IMR-90 (cell line): Measurements from ENCODE around the gene COL5A1. TPM values are rescaled to one million over a fixed set of nuclear protein-coding genes. Genes with fewer than 3 reads are reported as not detected.

Experiments
- ATAC-seq: fragments of 200-7000 bp; cut with Tn5 transposase; 2 replicates; pipeline ENCODE4 v1.9.1; 2020; ENCODE audit warnings: low read depth, mild to moderate bottlenecking, moderate library complexity
- BruUV-seq: library from RNA; stranded (reverse); fragments of 400-500 nt; replicated peaks from 2 replicates; lab custom pipeline; 2021; lab: Mats Ljungman, UMichigan
- CTCF ChIA-PET: fragments of 300-600 bp; formaldehyde crosslinking; extraction: SDS; loops from one replicate; lab custom pipeline; 2021; ENCODE audit warnings: antibody characterized with exemption; lab: Yijun Ruan, JAX
- POLR2A ChIA-PET: fragments of 300-600 bp; sonication (Branson Sonifier 250); formaldehyde crosslinking; loops from one replicate; lab custom pipeline; 2022; ENCODE audit warnings: antibody characterized with exemption; ENCODE audit not compliant: unreplicated experiment; lab: Charles Lee
- DNase-seq: peaks from one replicate; pipeline ENCODE4 v3.0.0; 2013
- H2AFZ ChIP-seq: replicated peaks from 2 replicates; pipeline ENCODE3; 2013; ENCODE audit warnings: low read length, mild to moderate bottlenecking; ENCODE audit not compliant: poor library complexity
- H2AK5ac ChIP-seq: 2 replicates; pipeline ENCODE4 v1.6.1; 2013; ENCODE audit warnings: low read depth, low read length, inconsistent platforms
- H2AK9ac ChIP-seq: replicated peaks from 2 replicates; pipeline ENCODE3; 2013; ENCODE audit warnings: mild to moderate bottlenecking, low read depth, low read length, moderate library complexity; ENCODE audit not compliant: poor library complexity
- H2BK120ac ChIP-seq: 2 replicates; pipeline ENCODE4 v1.6.1; 2013; ENCODE audit warnings: low read depth, low read length, inconsistent platforms
- H2BK15ac ChIP-seq: 3 replicates; pipeline ENCODE4 v1.6.1; 2013; ENCODE audit warnings: low read depth, low read length, inconsistent platforms
- H2BK20ac ChIP-seq: 2 replicates; pipeline ENCODE4 v1.6.1; 2013; ENCODE audit warnings: low read depth, mild to moderate bottlenecking, inconsistent platforms, low read length, moderate library complexity
- H2BK5ac ChIP-seq: 2 replicates; pipeline ENCODE4 v1.6.1; 2013; ENCODE audit warnings: mild to moderate bottlenecking, low read depth, low read length, inconsistent platforms; ENCODE audit not compliant: poor library complexity, severe bottlenecking
- H3K14ac ChIP-seq: replicated peaks from 2 replicates; pipeline ENCODE4 v1.6.1; 2013; ENCODE audit warnings: low read depth, low read length, inconsistent platforms
- H3K18ac ChIP-seq: 2 replicates; pipeline ENCODE4 v1.6.1; 2013; ENCODE audit warnings: low read depth, low read length, control low read depth
- H3K23ac ChIP-seq: 2 replicates; pipeline ENCODE4 v1.6.1; 2013; ENCODE audit warnings: low read depth, low read length, inconsistent platforms
- H3K27ac ChIP-seq: 2 replicates; pipeline ENCODE4 v1.5.1; 2013; ENCODE audit warnings: mild to moderate bottlenecking, control low read depth, low read length; ENCODE audit not compliant: insufficient read depth
- H3K27me3 ChIP-seq: 2 replicates; pipeline ENCODE4 v1.6.1; 2013; ENCODE audit warnings: low read length; ENCODE audit not compliant: control insufficient read depth, insufficient read depth
- H3K36me3 ChIP-seq: 2 replicates; pipeline ENCODE4 v1.6.1; 2013; ENCODE audit warnings: low read length, mixed read lengths; ENCODE audit not compliant: control insufficient read depth, insufficient read depth
- H3K4ac ChIP-seq: 2 replicates; pipeline ENCODE4 v1.6.1; 2013; ENCODE audit warnings: low read depth, low read length, inconsistent platforms
- H3K4me1 ChIP-seq: 2 replicates; pipeline ENCODE4 v1.6.1; 2013; ENCODE audit warnings: low read length, mixed read lengths; ENCODE audit not compliant: control insufficient read depth, insufficient read depth
- H3K4me2 ChIP-seq: 2 replicates; pipeline ENCODE4 v1.6.1; 2013; ENCODE audit warnings: low read depth, mild to moderate bottlenecking, control low read depth, low read length, moderate library complexity
- H3K4me3 ChIP-seq: 2 replicates; pipeline ENCODE4 v1.5.1; 2013; ENCODE audit warnings: low read depth, mild to moderate bottlenecking, control low read depth, low read length, moderate library complexity; ENCODE audit not compliant: insufficient read depth
- H3K56ac ChIP-seq: 2 replicates; pipeline ENCODE4 v1.6.1; 2013; ENCODE audit warnings: low read length, inconsistent platforms; ENCODE audit not compliant: insufficient read depth; ENCODE audit errors: extremely low read depth
- H3K79me1 ChIP-seq, 2 experiments: 2 replicates each; pipeline ENCODE4 v1.6.1; 2013; ENCODE audit warnings: low read length in 2 of 2, inconsistent platforms in 1 of 2, low read depth in 1 of 2
- H3K9ac ChIP-seq: 2 replicates; pipeline ENCODE4 v1.6.1; 2013; ENCODE audit warnings: low read depth, low read length, control low read depth
- H3K9me1 ChIP-seq: 2 replicates; pipeline ENCODE4 v1.6.1; 2013; ENCODE audit warnings: low read length, inconsistent platforms; ENCODE audit not compliant: insufficient read depth
- H3K9me3 ChIP-seq: 2 replicates; pipeline ENCODE4 v1.6.1; 2013; ENCODE audit warnings: low read length; ENCODE audit not compliant: control insufficient read depth, insufficient read depth
- H4K20me1 ChIP-seq: 2 replicates; pipeline ENCODE4 v1.6.1; 2013; ENCODE audit warnings: low read length, inconsistent platforms; ENCODE audit not compliant: insufficient read depth
- H4K5ac ChIP-seq: 2 replicates; pipeline ENCODE4 v1.6.1; 2013; ENCODE audit warnings: mild to moderate bottlenecking, low read depth, low read length, control low read depth
- H4K8ac ChIP-seq, 2 experiments: 2 replicates each; pipeline ENCODE4 v1.6.1; 2013; ENCODE audit warnings: low read depth in 2 of 2, low read length in 2 of 2, control low read depth in 1 of 2, inconsistent platforms in 1 of 2
- H4K91ac ChIP-seq: 2 replicates; pipeline ENCODE4 v1.6.1; 2013; ENCODE audit warnings: low read depth, low read length, inconsistent platforms; ENCODE audit not compliant: insufficient read depth
- BHLHE40 ChIP-seq: fragments of 150-350 bp; IDR thresholded peaks from 2 replicates; pipeline ENCODE4 v1.6.1; 2016; ENCODE audit warnings: mild to moderate bottlenecking, low read depth, low read length
- CEBPB ChIP-seq: IDR thresholded peaks from 2 replicates; pipeline ENCODE4 v1.6.1; 2012; ENCODE audit warnings: low read depth, low read length, improper control_type of control experiment
- CHD1 ChIP-seq: IDR thresholded peaks from 2 replicates; pipeline ENCODE4 v1.6.1; 2012; ENCODE audit warnings: low read depth, low read length, improper control_type of control experiment
- FOS ChIP-seq: fragments of 150-350 bp; IDR thresholded peaks from 2 replicates; pipeline ENCODE4 v1.6.1; 2016; ENCODE audit warnings: low read depth, low read length
- MAFK ChIP-seq: IDR thresholded peaks from 2 replicates; pipeline ENCODE4 v1.6.1; 2012; ENCODE audit warnings: low read depth, low read length, improper control_type of control experiment
- MAZ ChIP-seq: IDR thresholded peaks from 2 replicates; pipeline ENCODE4 v1.6.1; 2012; ENCODE audit warnings: low read depth, mild to moderate bottlenecking, low read length, improper control_type of control experiment, moderate library complexity, borderline replicate concordance
- WGBS, 2 experiments: methylation state at CpG; one replicate each; pipeline versions ENCODE4 v1.1.5 to v1.1.7; 2013; ENCODE audit warnings: missing lambda C conversion rate in 2 of 2; ENCODE audit not compliant: insufficient read length in 1 of 2; ENCODE audit errors: extremely low coverage in 2 of 2; 5-methylcytosine and 5-hydroxymethylcytosine counted together
- dilution Hi-C: fragments of 300-500 bp; cut with HindIII; formaldehyde crosslinking; loops from one replicate; pipeline ENCODE4 v1.14.3; 2018; ENCODE audit warnings: low sequenced_read_pairs; ENCODE audit not compliant: unreplicated experiment
- in situ Hi-C: fragments of 300-500 bp; cut with MboI; formaldehyde crosslinking; loops from 3 replicates; pipeline ENCODE4 v1.14.3; 2019; ENCODE audit warnings: low sequenced_read_pairs, inconsistent platforms, mixed read lengths
- intact Hi-C: fragments of 100-400 bp; cut with micrococcal nuclease; formaldehyde crosslinking; loops from 2 replicates; pipeline ENCODE4 v1.10.0; 2022
- polyA plus RNA-seq, 3 experiments: library from polyadenylated mRNA; depleted of rRNA; stranded (reverse); fragments of >200 nt; gene quantifications; 2 replicates each; pipeline ENCODE4 v1.2.3, GENCODE V29; 2012; ENCODE audit warnings: low replicate concordance in 1 of 3
- total RNA-seq: library from RNA; depleted of rRNA; stranded (reverse); fragments of >200 nt; gene quantifications from 2 replicates; pipeline ENCODE4 v1.2.3, GENCODE V29; 2012
- TF ChIP-seq, protein P1 (sequence below): fragments of 150-350 bp; IDR thresholded peaks from 2 replicates; pipeline ENCODE4 v1.6.1; 2017; ENCODE audit warnings: mild to moderate bottlenecking, antibody characterized with exemption, low read length, low read depth

Gene COL5A1
- total and polyA plus RNA-seq, 2 of the 4 experiments (the other 2 are of a cell fraction), result 19.2 to 173 TPM

DNA sequence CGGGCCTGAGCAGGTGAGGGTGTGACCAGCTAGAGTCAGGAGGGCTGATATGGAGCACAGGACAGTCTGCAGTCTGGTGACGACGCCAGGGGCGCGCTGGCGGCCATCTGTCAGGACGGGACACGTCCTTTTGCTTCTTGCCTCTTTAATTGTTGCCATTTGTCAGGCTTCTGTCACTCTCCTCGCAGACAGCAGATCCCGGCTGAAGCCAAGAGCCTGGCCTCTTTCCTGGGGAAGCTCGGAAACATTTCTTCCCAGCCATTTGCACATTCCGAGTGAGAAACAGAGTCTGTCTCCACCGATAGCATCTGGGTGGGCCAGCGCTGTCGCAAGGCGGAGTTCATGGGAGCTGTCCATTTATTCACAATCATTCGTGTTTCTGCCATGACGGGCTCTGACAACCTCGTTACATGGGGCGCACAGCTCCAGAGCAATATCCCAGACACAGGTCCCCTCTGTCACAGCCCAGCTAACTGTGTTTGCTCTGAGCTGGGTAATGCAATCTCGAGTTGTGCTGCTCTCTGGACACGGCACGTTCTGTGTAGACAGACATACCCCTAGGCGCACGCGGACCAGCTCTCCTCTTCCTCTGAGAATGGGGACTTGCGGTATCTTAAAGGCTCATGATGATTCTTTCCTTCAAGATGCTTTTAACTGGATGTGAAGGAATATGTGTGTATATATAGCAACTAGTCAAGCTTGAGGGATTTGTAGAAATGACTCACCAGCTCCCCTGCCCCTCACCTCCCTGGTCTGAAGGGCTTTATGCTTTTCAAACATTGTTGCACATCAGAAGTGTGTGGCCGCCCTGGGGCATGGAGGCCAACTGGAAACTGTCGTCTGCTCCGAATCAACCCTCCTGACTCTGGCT is 133.7 kb downstream of the COL5A1 start (continued):
- TF ChIP-seq CHD1 (no peak), MAZ (no peak; the same call in 1 of the 2 replicates), FOS (peak; percentile 81)

DNA sequence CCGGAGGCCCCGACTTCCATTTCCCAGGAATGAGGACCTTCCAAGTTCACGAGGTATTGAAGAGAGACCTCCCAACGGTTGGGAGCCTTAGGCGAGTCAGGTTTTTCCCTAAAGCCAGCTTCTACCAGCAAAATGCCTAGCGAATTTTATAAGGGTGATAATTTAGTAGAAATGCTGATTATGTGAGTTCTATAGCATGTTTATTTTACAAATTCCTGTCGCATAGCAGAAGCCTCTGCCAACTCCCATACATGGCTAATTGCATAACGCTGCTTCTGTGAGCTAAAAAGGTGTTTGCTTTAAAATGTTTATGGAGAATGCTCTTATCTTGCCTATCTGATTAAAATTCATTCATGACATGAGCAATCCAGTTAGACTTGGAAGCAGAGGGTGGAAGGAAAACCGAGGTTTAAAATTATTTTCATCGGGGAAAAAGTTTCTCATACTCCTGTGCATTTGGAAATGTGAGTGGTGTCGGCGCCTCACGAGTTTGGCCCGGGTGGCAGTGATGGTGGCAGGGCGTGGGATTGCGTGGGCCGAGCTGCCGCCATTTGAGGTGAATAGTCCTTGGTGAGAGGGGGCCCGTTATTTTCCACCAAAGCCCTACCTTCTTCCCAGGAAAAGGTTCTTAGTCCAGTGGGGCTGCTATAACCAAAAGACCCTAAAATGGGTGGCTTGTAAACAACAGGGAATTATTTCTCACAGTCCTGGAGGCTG is 134.6 kb downstream of the COL5A1 start:
- H3K79me1 ChIP-seq, result peaks cover 21 to 77% of the 10 kb centered on the region in 2 experiments
- peak overlapping the region; percentile 79 for H2AK5ac ChIP-seq
- peak overlapping the region; percentile 92 for H3K4ac ChIP-seq
- peak overlapping the region; percentile 9; the same call in 1 of the 2 replicates for H3K9ac ChIP-seq
- peak overlapping the region; percentile 34 for H3K18ac ChIP-seq
- H3K4me3 ChIP-seq, result no peak overlapping the region
- H3K9me1 ChIP-seq, result peaks cover 30% of the 10 kb centered on the region
- no peaks in the 10 kb centered on the region for H3K9me3 ChIP-seq
- peak overlapping the region; percentile 56 for H2AK9ac ChIP-seq
- CTCF ChIA-PET, result interaction anchor here (1.4 kb wide), 1 partner anchor 327 kb away, joined by 7 read pairs; no protein-coding TSS in a partner anchor
- H3K14ac ChIP-seq, result peak overlapping the region; percentile 54
- peaks cover 86% of the 10 kb centered on the region for H3K36me3 ChIP-seq
- peak overlapping the region; percentile 84 for H2BK5ac ChIP-seq
- peak overlapping the region; percentile 68 for H3K56ac ChIP-seq
- in situ Hi-C loops, result no loop called here
- peaks cover 44% of the 10 kb centered on the region for H3K4me1 ChIP-seq
- TF ChIP-seq, protein P1, sequence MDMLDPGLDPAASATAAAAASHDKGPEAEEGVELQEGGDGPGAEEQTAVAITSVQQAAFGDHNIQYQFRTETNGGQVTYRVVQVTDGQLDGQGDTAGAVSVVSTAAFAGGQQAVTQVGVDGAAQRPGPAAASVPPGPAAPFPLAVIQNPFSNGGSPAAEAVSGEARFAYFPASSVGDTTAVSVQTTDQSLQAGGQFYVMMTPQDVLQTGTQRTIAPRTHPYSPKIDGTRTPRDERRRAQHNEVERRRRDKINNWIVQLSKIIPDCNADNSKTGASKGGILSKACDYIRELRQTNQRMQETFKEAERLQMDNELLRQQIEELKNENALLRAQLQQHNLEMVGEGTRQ, result no peak
- peak; percentile 83 for TF ChIP-seq CEBPB
- TF ChIP-seq BHLHE40, result peak; percentile 11; the same call in 1 of the 2 replicates
- peak; percentile 74; the same call in 1 of the 2 replicates for TF ChIP-seq MAFK
- BruUV-seq, result TSS peak; percentile 12
- POLR2A ChIA-PET, result no interaction called here
- peak overlapping the region; percentile 63 for H2BK20ac ChIP-seq
- H4K8ac ChIP-seq, result peak overlapping the region; percentile 24 to 85; a peak in 2 of 4 replicates
- ATAC-seq, result peak; percentile 37
- peak overlapping the region; percentile 89 for H2BK120ac ChIP-seq
- DNase-seq, result peak; percentile 72
- peak overlapping the region; percentile 81 for H3K27ac ChIP-seq
- H2BK15ac ChIP-seq, result peak overlapping the region; percentile 31; the same call in 1 of the 3 replicates
- peak overlapping the region; percentile 12 for H4K5ac ChIP-seq
- peak overlapping the region; percentile 93 for H4K91ac ChIP-seq
- WGBS, 2 experiments, result 6% methylated on average over 2 of the region's 19 CpGs; no CpG with 5 or more reads in 1 of the 2 experiments
- dilution Hi-C loops, result no loop called here
- H3K27me3 ChIP-seq, result no peaks in the 10 kb centered on the region
- peaks cover 50% of the 10 kb centered on the region for H4K20me1 ChIP-seq
- H2AFZ ChIP-seq, result peak overlapping the region; percentile 19
- intact Hi-C loops, result loop anchor here (10.0 kb wide), 1 partner anchor 639 kb away; no protein-coding TSS in a partner anchor
- peak overlapping the region; percentile 74; the same call in 1 of the 2 replicates for H3K23ac ChIP-seq
- H3K4me2 ChIP-seq, result peak overlapping the region; percentile 37
